Measurements from ENCODE around the gene THOC5.

The THOC5 gene

GRCh38 chr22:29478326-29479276 is 75.0 kb downstream of the THOC5 start:
- peak in 13 of 56 donors; percentile 7 to 39 (median 15) for DNase-seq

- peak in 17 of 56 donors; percentile 6 to 41 (median 18) for DNase-seq
These were observed 75.7 kb downstream of the THOC5 start for GRCh38 chr22:29477723-29478318.

GRCh38 chr22:29476116-29476515 is 77.4 kb downstream of the THOC5 start:
- DNase-seq: no peak

GRCh38 chr22:29475550-29475949 is 78.0 kb downstream of the THOC5 start:
- DNase-seq: no peak

GRCh38 chr22:29473001-29473400 is 80.6 kb downstream of the THOC5 start:
- no peak for DNase-seq

GRCh38 chr22:29470159-29470855 is 83.2 kb downstream of the THOC5 start:
- peak in 18 of 56 donors; percentile 3 to 52 (median 14) for DNase-seq

- DNase-seq: no peak
These were observed 83.8 kb downstream of the THOC5 start for GRCh38 chr22:29469755-29470154.

- no peak for DNase-seq
These were observed 89.0 kb downstream of the THOC5 start for GRCh38 chr22:29464581-29464980.

- DNase-seq: no peak
These were observed 89.9 kb downstream of the THOC5 start for GRCh38 chr22:29463629-29464028.

- DNase-seq: no peak
These were observed 92.3 kb downstream of the THOC5 start for GRCh38 chr22:29461263-29461662.

GRCh38 chr22:29459773-29460172 is 93.8 kb downstream of the THOC5 start:
- DNase-seq: no peak

GRCh38 chr22:29458551-29458950 is 95.0 kb downstream of the THOC5 start:
- no peak for DNase-seq

- DNase-seq: no peak
These were observed 95.8 kb downstream of the THOC5 start for GRCh38 chr22:29457730-29458129.

GRCh38 chr22:29456211-29456671 is 97.3 kb downstream of the THOC5 start:
- no peak for DNase-seq

Data from nucleus accumbens (tissue), 56 donors.